HG02884 (cell line): ENCODE results near the gene CSRP3.

Experiments used
- ATAC-seq: cut with Tn5 transposase; IDR thresholded peaks from one replicate; pipeline ENCODE4 v1.9.1; 2021; ENCODE audit warnings: mild to moderate bottlenecking, moderate library complexity; ENCODE audit not compliant: unreplicated experiment

The CSRP3 gene

DNA sequence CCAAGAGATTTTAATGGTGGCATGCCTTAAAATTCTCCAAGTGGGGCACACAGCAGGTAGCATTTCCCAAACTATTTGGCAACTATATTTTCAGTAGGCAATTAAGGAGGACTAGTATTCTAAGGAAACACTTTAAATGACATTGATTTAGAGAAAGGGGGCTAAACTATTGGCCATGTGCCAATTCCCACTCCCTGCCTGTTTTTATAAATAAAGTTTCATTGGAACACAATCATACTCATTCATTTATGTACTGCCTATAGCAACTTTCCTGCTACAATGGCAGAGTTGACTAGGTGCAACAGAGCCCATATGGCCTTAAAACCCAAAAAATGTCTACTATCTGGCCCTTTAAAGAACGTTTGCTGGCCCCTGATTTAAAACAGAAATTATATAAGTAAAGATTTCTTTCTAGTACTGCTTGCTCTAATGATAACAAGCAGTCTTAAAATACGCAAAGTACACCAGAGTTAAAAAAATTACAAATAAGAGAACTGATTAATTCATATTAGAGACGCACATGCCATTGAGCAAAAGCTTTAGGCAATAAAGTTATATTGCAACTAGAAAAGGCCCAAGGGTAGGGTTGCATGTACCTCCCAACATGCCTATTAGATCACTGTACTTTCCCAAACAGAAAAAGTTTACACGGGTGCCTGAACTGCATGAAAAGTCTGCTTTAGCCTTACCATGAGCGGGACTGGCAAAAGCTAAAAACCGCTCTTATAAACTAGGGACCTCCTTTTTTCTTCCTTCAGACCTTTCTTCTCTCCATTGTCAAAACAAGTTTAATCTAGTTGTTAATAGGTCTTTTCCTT lies 24.8 kb upstream of the CSRP3 start:
- no peak for ATAC-seq

DNA sequence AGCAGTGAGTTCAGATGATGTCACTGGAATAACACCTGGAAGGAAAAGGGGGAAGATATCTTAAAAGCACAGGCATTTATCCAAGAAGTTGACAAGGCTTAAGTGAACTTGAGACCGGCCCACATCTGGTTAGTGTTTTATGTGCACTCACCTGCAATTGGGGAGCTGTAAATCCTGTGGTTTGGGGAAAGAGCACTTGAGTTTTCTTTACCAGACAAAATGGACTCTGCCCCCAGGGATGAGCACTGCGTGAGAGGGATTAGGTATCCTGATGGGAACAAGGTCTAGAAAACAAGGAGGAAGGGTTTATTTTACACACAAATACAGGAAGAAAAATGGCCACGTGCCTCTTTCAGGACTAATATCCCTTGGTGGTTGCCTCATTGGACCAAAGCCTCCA lies 23.8 kb upstream of the CSRP3 start:
- ATAC-seq, result no peak

DNA sequence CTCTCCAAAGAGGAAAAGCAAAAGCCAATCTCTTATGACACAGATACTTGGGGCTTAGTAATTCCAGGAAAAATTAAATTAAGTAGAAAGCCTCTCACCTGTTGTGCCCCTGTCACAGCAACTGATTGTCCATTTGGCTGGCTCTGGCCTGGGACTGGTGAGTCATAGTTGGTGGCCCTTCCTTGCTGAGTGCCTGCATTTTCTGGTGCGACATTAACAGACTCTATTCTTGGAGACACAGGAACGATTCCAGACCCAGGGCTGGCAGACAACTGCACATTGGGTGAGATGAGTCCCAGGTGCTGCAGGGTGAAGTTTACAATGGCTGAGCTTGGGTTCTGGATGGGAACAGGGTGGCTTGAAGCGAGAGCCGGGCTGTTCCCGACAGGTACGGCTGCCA lies 23.3 kb upstream of the CSRP3 start:
- ATAC-seq, result no peak

DNA sequence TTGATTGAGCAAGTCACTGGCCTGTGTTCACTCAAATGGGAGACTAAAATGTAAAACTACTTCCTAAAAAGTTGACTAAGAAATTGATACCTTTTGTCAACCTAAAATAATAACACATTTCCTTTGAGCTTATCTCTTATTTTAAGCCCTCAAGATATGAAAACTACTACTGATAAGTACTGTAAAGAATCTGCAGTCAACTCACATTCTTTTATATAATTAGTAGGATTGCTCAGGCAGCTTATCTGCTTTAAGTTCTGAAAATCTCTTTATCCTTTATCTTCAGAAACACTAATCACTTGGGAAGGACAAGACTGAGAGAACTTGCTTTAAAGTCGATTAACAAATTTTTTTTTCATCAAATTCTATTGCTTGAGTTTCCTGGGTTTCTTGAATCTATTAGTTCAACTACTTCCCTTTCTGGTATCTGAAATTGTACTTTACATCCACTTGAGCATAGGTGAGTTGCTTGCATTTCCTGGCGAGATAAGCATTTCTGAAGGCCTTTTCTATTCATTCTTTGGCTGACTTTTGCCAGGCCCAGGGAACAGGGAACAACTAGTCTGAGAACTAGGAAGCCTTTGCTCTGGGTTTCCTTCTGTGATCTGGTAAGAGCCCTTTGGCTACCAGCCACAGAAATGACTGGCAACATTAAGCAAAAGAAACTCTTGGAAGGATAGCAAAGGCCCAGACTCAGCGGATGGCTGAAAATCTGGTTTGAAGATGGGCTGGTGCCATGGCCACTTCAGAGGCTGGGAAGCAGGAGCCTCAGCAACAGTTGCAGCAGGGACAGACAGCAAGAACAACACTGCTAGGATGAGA lies 19.3 kb upstream of the CSRP3 start:
- no peak for ATAC-seq

DNA sequence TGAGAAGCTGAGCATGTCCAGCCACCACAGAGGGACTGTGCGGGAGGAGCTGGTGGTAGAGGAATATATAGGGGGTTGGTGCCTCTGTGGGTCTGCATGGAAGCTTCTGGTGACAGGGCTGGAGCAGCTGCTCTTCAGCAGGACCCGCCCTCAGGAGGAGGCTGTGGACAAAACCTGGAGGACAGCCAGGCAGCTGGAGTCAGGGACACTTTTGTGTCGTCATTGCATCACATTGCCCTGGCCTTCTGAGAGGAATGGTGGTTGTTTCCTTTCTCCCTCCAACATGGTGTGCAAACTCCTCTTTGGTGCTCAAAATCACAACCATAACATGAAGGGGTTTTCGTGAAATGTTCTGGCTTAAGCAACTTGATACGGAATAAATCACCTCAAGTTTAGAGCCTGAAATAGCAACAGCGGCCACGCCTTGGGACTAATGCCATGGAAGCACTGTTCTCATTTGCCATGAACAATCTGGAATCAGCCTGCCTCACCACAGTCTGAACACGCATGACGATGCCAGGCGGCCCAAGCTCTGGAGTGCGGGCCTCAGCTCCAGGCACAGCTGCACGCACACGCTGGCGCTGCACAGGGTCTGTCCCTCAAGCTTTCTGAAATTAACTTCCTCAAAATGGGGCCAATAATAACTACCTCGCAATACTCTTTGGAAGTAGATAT lies 17.1 kb upstream of the CSRP3 start:
- no peak for ATAC-seq

DNA sequence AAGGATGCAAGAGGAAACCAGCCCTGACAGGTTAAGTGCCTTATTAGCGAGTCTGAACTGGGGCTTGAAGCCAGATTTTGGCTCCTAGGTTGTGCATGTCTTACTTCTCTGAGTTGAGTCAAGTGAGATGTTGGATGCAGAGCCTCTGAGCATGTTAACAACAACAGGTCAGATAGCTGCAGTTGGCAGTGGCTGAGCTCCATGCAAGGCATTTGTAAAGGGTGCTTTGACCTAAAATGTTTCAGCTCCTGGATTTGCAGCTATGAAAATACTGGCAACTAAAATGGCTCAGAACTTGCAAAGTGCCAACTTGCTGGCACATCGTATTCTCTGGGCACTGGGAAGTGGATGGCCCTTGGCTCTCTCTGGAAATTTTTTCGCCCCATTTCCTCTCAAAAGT lies 16.4 kb upstream of the CSRP3 start:
- ATAC-seq, result no peak

DNA sequence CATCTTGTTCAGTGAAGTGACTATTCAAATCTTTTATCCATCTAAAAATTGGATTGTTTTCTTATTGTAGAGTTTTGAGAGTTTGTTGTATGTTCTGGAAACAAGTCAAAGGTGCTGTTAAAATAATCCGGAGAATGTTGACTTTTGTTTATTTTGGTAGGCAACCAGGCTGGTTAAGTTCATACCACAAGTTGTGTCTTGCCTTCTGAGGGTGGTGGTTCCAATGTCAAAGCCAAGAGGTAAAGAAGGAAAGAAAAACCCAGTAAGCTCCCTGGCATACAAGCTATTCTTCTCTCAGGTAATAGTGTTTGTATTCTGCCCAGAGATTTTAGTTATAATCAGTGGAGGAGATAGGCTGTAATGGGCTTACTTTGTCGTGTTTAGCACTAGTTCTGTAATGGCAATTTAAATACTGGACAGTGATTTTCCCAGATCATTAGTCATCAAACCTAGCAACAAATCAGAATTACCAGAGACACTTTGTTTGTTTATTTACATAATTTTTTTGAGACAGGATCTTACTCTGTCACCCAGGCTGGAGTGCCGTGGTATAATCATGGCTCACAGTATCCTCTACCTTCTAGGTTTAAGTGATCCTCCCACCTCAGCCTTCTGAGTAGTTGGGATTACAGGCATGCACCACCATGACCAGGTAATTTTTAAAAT lies 15.1 kb upstream of the CSRP3 start:
- ATAC-seq, result no peak

DNA sequence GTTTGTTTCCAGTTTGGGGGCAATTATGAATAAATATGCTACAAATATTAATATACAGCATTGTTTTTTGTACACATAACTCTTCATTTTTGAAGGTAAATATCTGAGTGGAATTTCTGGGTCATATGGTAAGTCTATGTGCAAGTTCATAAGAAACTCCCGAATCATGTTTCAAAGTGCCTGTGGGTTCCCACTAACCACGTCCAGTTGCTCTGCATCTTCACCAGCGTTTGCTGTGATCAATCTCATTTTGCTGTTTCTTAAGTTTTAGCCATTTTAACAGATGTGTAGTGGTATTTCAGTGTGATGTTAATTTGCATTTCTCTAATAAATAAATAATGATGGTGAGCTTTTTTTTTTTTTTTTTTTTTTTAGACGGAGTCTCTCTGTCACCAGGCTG lies 14.2 kb upstream of the CSRP3 start:
- ATAC-seq, result no peak

DNA sequence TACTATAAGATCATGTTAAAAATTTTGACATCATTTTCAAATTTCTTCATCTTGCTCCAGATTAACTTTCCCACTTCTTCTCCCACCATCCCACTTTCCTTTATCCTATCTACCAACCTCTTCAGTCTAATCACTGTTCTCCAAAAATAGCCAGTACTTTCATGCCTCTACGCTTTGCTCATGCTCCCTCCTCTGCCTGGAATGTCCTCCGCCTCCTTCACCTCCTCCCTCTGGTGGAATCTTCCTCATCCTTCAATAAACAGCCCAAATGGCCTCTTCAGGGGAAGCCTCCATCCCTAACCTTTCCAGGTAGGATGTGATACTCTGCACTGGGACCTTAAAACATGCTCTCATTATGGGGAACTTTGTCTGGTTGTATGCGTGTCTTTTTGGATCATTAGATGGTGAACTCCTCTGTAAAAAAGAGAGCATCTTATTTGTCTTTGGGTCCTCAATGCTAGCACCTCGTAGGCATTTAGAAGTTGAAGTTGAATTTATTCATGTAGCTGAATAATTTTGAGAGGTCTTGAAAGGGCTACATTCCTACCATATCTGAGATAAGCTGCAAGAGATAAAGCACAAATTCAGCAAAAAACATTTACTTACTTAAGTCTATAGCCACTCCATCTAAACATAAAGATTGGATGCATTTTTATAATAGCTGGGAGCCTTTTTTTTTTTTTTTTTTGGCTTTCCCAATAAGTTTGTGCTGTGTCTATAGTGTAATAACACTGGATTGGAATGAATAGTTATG lies 8.0 kb upstream of the CSRP3 start:
- no peak for ATAC-seq

DNA sequence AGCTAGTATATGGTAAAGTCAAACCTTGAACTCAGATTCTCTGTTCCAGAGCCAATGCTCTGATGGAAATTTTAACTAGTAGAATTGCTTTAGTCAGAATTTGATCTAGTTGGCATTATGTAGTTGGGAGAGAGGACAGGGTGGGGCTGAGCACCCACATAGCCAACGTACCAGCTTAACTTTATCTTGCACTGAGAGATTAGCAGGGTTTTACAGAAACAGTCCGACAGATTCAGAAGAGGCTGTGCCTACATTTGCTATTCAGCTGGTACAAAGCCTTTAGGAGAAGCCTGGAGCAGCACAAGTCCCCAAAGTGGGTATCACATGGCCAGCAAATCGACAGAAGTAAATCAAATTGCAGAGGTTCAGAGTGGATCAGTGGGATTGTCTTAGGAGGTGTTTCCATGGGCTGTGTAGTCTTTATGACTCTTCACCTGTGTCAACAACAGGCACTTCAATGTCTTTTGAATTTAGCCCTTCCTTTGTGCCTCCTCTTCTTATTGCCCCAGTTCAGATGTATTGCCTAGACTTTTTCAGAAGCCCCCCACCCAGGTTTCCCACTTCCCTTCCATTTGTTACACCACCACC lies 7.3 kb upstream of the CSRP3 start:
- ATAC-seq, result no peak

DNA sequence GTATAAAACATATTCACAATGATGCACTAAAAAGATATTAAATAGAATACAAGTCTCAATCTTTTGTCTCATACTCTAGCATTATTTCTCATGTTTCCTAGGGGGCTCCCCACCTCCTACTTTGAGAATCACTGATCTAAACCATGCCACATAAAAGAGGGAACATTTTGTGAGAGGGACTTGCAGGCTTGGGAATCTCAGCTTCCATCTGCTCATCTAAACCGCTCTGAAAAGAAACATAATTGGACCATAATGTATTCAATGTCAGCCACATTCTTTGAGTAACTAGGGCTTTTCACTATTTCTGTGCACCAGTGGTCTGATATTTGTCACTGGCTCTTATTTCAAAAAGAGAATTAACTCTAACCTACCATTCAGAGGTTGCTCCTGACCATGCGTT lies 6.4 kb upstream of the CSRP3 start:
- no peak for ATAC-seq

DNA sequence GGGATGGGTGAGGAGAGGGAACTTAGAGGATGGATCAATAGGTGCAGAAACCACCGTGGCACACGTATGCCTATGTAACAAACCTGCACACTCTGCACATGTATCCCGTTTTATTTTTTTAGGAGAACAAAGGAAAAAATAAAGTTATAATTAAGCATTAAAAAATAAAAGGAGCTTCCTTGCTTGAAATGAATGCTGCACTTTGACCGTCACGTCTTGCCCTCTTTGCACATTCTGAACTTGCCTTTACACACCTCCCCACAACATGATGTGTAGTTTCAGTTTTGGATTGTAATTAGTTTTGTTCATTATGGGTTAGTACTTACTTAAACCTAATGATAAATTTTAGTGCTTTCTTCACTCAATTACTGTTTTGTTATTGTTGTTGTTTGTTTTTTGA lies 3.1 kb upstream of the CSRP3 start:
- ATAC-seq, result no peak

DNA sequence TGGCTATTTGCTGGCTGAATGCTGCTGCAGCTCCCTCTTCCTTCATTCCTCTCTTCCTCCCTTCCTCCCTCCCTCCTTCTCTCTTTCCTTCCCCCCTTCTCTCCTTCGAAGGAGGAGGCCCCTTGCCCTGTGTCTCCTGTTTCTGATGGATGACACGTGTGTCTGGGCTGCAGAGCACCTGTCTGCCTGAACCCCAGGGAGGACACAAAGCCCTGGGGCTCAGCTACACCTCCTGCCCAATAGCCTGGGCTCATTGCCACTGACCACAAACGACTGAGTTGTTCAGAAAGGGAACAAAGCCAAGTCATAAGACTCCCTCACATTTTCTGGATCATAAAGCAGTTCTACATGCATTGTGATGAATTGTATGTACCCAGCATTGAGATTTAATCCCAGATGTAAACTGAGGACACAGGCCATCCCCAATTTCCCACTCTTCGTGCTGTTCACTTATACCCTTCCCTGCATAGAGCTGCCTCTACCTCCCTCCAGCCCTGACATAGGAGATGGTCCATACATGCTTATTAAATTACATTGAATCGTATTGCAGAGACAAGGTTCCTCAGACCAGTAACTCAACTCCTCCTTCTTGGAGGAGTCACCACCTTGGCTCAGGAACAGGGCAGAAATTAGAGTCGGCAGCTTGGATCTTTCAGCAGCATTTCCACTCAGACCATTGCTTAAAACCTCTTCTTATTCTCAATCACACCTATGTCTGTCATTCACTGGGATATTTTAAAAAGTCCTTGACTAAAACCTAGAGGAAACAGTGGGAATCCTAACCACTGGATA lies 1.2 kb downstream of the CSRP3 start:
- no peak for ATAC-seq

DNA sequence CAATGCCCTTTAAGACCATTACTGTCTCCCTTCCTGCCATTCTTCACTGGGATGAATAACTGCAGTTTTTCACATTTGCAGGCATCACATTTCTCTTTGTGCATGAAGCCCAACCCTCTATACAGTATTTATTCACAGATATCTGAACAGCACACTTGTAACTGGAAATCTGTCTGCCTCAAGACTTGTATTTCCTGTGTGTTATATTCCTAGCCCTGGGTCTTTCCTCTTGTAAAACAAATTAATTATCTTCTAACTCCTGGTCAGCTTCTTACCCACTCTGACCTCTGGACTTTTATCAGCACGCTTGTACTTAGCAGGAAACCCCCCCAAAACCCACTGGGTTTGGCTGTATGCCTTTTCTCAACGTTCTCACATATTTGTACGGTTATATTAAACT lies 2.0 kb downstream of the CSRP3 start:
- no peak for ATAC-seq

DNA sequence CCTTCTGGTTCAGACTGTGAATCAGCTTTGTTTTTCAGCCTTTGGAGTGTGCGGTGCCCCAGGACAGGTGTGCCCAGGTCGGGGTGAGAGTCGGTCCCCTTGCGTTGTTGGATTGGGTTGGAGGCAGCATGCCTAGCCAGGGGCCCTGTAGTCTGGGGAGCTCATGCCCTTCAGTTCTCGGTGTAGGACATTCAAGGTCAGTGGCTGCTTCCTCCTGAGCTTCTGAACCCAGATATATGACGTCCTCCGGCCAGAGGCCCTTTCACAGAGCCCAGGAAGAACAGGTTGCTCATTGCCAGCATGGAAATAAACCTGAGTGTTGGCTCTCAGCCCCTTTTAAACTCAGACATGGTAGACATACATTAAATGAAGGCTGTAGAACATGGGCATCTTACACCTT lies 2.7 kb downstream of the CSRP3 start:
- ATAC-seq, result no peak

DNA sequence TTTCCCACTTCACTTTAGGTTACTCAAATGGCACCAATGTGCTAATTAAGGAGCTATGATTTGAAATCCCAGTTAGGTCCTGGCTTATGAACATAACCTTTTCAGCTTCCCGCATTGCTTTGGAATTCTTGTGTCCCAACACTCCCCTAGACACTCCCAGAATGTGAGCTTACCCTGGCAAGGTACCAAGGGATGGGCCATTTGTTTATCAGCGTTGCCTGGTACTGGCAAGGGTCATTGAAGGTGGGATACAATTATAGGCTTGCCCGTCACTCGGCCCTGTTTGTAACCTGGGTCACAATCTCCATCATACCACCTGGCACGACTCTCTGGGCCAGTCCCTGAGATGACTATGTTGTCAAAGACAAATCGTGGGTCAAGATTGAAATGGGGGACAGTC lies 5.4 kb downstream of the CSRP3 start:
- no peak for ATAC-seq

DNA sequence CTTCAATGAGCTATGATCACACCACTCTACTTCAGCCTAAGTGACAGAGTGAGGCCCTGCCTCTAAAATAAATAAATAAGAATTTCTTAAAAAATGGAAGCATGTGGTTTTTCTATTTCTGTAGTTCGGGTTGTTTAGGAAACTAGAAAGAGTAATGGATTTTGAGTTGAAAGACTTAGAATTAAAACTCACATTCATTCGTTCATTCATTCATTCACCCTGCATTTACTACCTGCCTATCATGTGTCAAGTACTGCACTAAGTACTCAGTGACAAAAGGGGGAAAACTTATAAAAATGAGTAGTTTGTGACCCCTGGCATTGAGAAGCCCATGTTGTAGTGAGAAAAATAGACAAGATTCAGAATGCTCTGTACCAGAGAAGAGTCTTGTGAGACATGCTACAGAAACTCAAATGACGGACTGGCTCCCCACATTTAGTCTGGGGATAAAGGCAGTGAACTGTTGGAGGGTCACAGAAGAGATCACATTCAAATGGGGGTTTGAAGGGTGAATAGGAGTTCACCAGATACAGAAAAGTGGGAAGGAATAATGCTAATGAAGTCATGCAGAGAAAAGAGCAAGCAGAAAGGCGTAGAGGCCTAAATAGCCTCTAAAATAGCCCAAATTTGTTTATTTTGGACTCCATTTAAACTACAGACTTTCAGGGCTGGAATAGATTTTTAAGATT lies 7.0 kb downstream of the CSRP3 start:
- ATAC-seq, result no peak

DNA sequence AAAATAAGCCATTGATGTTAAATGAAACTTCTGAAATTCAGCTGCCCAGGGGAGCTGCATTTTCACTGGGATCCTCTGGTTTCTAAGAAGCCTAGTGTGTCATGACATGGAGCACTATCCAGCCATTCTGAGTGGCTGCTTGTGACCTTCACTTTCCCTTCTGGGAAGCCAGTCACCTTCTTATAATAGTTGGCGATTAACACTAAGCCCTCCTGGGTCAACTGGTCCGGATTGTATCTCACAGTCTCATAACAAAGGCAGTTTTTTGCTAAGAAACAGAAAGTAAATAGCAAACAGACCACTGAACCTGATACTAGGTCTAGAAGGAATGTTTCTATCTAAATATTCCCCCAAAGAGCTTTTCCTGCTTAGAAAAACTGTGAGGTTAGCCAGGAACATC lies 7.9 kb downstream of the CSRP3 start:
- no peak for ATAC-seq
